Lower leg skin (tissue), 4 donors: Measurements from ENCODE around the gene TEX101. TPM values are rescaled to one million over a fixed set of nuclear protein-coding genes. Genes with fewer than 3 reads are reported as not detected.

Experiments used
- DNase-seq, 2 donors: peaks; one replicate each; pipeline ENCODE4 v3.0.0-alpha.2; 2019; ENCODE audit warnings: low spot score in 2 of 2
- H3K4me3 ChIP-seq: fragments of 200-600 bp; sonication (generic); 2 replicates; pipeline ENCODE4 v1.5.1; 2017; ENCODE audit warnings: mild to moderate bottlenecking, low read depth; ENCODE audit not compliant: poor library complexity, severe bottlenecking
- CTCF ChIP-seq, 3 donors: fragments of 450-650 bp; IDR thresholded peaks; one replicate each; pipeline ENCODE4 v1.5.1; 2016; ENCODE audit warnings: antibody characterized with exemption in 3 of 3, mild to moderate bottlenecking in 3 of 3, moderate library complexity in 2 of 3
- POLR2A ChIP-seq, 2 donors: fragments of 450-650 bp; IDR thresholded peaks; one replicate each; pipeline ENCODE4 v1.6.1; 2016 to 2017; ENCODE audit warnings: antibody characterized with exemption in 2 of 2, mild to moderate bottlenecking in 1 of 2, moderate library complexity in 1 of 2
- WGBS, 2 donors: methylation state at CpG; one replicate each; pipeline ENCODE4 v1.1.5; 2018; 5-methylcytosine and 5-hydroxymethylcytosine counted together
- intact Hi-C: fragments of 100-400 bp; cut with DNase I; formaldehyde crosslinking; loops from one replicate; pipeline ENCODE4 v1.15.0; 2023; ENCODE audit warnings: low total_unique reads
- total RNA-seq, 4 donors: library from RNA; depleted of rRNA; stranded (reverse); fragments of >200 nt; gene quantifications; one replicate each; pipeline ENCODE4 v1.1.0, GENCODE V29; 2016

The TEX101 gene
- total RNA-seq, 4 donors from 2014 or later = 0.74 TPM; not detected in 3

GRCh38 chr19:43416951-43417623 lies 2.4 kb downstream of the TEX101 start:
- H3K4me3 ChIP-seq = no peak overlapping the region
- TF ChIP-seq POLR2A (IDR thresholded peaks at IDR 0.05) (no peak), CTCF (IDR thresholded peaks at IDR 0.05) (no peak)
- 70 to 76% methylated on average over 4 of the region's 4 CpGs for WGBS, 2 donors
- peak in 1 of 2 donors; percentile 25 for DNase-seq
- intact Hi-C loops = no loop called here

GRCh38 chr19:43420954-43421353 lies 6.3 kb downstream of the TEX101 start:
- no peak overlapping the region for H3K4me3 ChIP-seq
- peak in 1 of 2 donors; percentile 13 for DNase-seq
- TF ChIP-seq POLR2A (IDR thresholded peaks at IDR 0.05) = no peak
- no peak for TF ChIP-seq CTCF (IDR thresholded peaks at IDR 0.05)
- 88 to 90% methylated on average over 6 of the region's 6 CpGs for WGBS, 2 donors
- intact Hi-C loops = no loop called here

- 72 to 75% methylated on average over 2 of the region's 2 CpGs for WGBS, 2 donors
- intact Hi-C loops = no loop called here
- no peak overlapping the region for H3K4me3 ChIP-seq
- no peak for TF ChIP-seq CTCF (IDR thresholded peaks at IDR 0.05)
- TF ChIP-seq POLR2A (IDR thresholded peaks at IDR 0.05) = no peak
- no peak for DNase-seq
Measured at GRCh38 chr19:43422000-43422688, 7.5 kb downstream of the TEX101 start.

GRCh38 chr19:43422689-43423066 lies 8.0 kb downstream of the TEX101 start:
- 98 to 100% methylated on average over 1 of the region's 1 CpG for WGBS, 2 donors
- TF ChIP-seq POLR2A (IDR thresholded peaks at IDR 0.05) (no peak), CTCF (IDR thresholded peaks at IDR 0.05) (no peak)
- no peak for DNase-seq
- intact Hi-C loops = no loop called here
- no peak overlapping the region for H3K4me3 ChIP-seq

- no peak for DNase-seq
- 80 to 90% methylated on average over 5 of the region's 5 CpGs for WGBS, 2 donors
- intact Hi-C loops = no loop called here
- H3K4me3 ChIP-seq = no peak overlapping the region
- TF ChIP-seq CTCF (IDR thresholded peaks at IDR 0.05) (no peak), POLR2A (IDR thresholded peaks at IDR 0.05) (no peak)
Measured at GRCh38 chr19:43423779-43424178, 9.1 kb downstream of the TEX101 start.
